ENCODE data around the gene UBTF. TPM values are rescaled to one million over a fixed set of nuclear protein-coding genes. Genes with fewer than 3 reads are reported as not detected.
"Not testable (repeated sequence)": the region's sequence is repeated elsewhere in the genome, so short reads cannot be mapped to it uniquely, and the experiment has no call there.

The UBTF gene
- total RNA-seq, 1 experiment from 2014 or later = 114 TPM

- no peak for DNase-seq (ENCODE audit: low spot score)
- Histone ChIP-seq H3K36me3 (ENCODE audit: insufficient read depth, low read length, poor library complexity, severe bottlenecking) (no peaks in the 10 kb centered on the region), H3K27me3 (replicated peaks; ENCODE audit: insufficient read depth, low read depth, low read length, poor library complexity) (no peaks in the 10 kb centered on the region), H3K27ac (ENCODE audit: low read depth, low read length, poor library complexity, severe bottlenecking) (no peak overlapping the region), H3K9me3 (ENCODE audit: low read depth, low read length, poor library complexity, severe bottlenecking) (no peaks in the 10 kb centered on the region), H3K4me1 (ENCODE audit: insufficient read depth, low read length, poor library complexity, severe bottlenecking) (no peaks in the 10 kb centered on the region), H3K4me3 (ENCODE audit: low read depth, low read length, poor library complexity, severe bottlenecking) (no peak overlapping the region)
- BruUV-seq (replicated peaks) = no TSS peak
- TF ChIP-seq, protein P1, sequence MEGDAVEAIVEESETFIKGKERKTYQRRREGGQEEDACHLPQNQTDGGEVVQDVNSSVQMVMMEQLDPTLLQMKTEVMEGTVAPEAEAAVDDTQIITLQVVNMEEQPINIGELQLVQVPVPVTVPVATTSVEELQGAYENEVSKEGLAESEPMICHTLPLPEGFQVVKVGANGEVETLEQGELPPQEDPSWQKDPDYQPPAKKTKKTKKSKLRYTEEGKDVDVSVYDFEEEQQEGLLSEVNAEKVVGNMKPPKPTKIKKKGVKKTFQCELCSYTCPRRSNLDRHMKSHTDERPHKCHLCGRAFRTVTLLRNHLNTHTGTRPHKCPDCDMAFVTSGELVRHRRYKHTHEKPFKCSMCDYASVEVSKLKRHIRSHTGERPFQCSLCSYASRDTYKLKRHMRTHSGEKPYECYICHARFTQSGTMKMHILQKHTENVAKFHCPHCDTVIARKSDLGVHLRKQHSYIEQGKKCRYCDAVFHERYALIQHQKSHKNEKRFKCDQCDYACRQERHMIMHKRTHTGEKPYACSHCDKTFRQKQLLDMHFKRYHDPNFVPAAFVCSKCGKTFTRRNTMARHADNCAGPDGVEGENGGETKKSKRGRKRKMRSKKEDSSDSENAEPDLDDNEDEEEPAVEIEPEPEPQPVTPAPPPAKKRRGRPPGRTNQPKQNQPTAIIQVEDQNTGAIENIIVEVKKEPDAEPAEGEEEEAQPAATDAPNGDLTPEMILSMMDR (conservative IDR thresholded peaks at IDR 0.05; ENCODE audit: low read depth, low read length) = no peak
- no peak for TF ChIP-seq EZH2 (IDR thresholded peaks at IDR 0.05; ENCODE audit: borderline replicate concordance, low read depth, low read length, poor library complexity, severe bottlenecking)
- POLR2A ChIA-PET (ENCODE audit: low non-redundant PET) = no interaction called here
- intact Hi-C loops (cut with micrococcal nuclease; ENCODE audit: unreplicated experiment) = no loop called here
- CTCF ChIA-PET = no interaction called here
Observed at GRCh38 chr17:44247440-44247841, 28.0 kb upstream of the UBTF start.

- BruUV-seq (replicated peaks) = no TSS peak
- intact Hi-C loops (cut with micrococcal nuclease; ENCODE audit: unreplicated experiment) = no loop called here
- no peaks in the 10 kb centered on the region for H3K27me3 ChIP-seq (replicated peaks; ENCODE audit: insufficient read depth, low read depth, low read length, poor library complexity)
- no peaks in the 10 kb centered on the region for H3K4me1 ChIP-seq (ENCODE audit: insufficient read depth, low read length, poor library complexity, severe bottlenecking)
- no peak overlapping the region for H3K27ac ChIP-seq (ENCODE audit: low read depth, low read length, poor library complexity, severe bottlenecking)
- no peak for DNase-seq (ENCODE audit: low spot score)
- H3K9me3 ChIP-seq (ENCODE audit: low read depth, low read length, poor library complexity, severe bottlenecking) = no peaks in the 10 kb centered on the region
- H3K4me3 ChIP-seq (ENCODE audit: low read depth, low read length, poor library complexity, severe bottlenecking) = no peak overlapping the region
- TF ChIP-seq EZH2 (IDR thresholded peaks at IDR 0.05; ENCODE audit: borderline replicate concordance, low read depth, low read length, poor library complexity, severe bottlenecking) = no peak
- TF ChIP-seq, protein P1 (conservative IDR thresholded peaks at IDR 0.05; ENCODE audit: low read depth, low read length) = no peak
- POLR2A ChIA-PET (ENCODE audit: low non-redundant PET) = no interaction called here
- CTCF ChIA-PET = no interaction called here
- no peaks in the 10 kb centered on the region for H3K36me3 ChIP-seq (ENCODE audit: insufficient read depth, low read length, poor library complexity, severe bottlenecking)
Observed at GRCh38 chr17:44241106-44241624, 21.7 kb upstream of the UBTF start.

DNA sequence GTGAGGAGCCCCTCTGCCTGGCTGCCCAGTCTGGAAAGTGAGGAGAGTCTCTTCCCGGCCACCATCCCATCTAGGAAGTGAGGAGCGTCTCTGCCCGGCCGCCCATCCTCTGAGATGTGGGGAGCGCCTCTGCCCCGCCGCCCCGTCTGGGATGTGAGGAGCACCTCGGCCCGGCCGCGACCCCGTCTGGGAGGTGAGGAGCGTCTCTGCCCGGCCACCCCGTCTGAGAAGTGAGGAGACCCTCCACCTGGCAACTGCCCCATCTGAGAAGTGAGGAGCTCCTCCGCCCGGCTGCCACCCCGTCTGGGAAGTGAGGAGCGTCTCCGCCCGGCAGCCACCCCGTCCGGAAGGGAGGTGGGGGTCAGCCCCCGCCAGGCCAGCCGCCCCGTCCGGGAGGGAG lies 18.4 kb upstream of the UBTF start:
- H3K27me3 ChIP-seq (replicated peaks; ENCODE audit: insufficient read depth, low read depth, low read length, poor library complexity); CTCF ChIA-PET; H3K27ac ChIP-seq (ENCODE audit: low read depth, low read length, poor library complexity, severe bottlenecking); DNase-seq (ENCODE audit: low spot score); H3K4me3 ChIP-seq (ENCODE audit: low read depth, low read length, poor library complexity, severe bottlenecking); H3K36me3 ChIP-seq (ENCODE audit: insufficient read depth, low read length, poor library complexity, severe bottlenecking); H3K4me1 ChIP-seq (ENCODE audit: insufficient read depth, low read length, poor library complexity, severe bottlenecking); H3K9me3 ChIP-seq (ENCODE audit: low read depth, low read length, poor library complexity, severe bottlenecking); BruUV-seq (replicated peaks); intact Hi-C loops (cut with micrococcal nuclease; ENCODE audit: unreplicated experiment): not testable (repeated sequence)
- POLR2A ChIA-PET (ENCODE audit: low non-redundant PET) = interaction anchor here (0.7 kb wide), 1 partner anchor 104 kb away, joined by 4 read pairs; no protein-coding TSS in a partner anchor

- no peak for DNase-seq (ENCODE audit: low spot score)
- no peak overlapping the region for H3K27ac ChIP-seq (ENCODE audit: low read depth, low read length, poor library complexity, severe bottlenecking)
- no peaks in the 10 kb centered on the region for H3K4me1 ChIP-seq (ENCODE audit: insufficient read depth, low read length, poor library complexity, severe bottlenecking)
- BruUV-seq (replicated peaks) = no TSS peak
- ChIA-PET CTCF (no interaction called here), POLR2A (ENCODE audit: low non-redundant PET) (no interaction called here)
- H3K36me3 ChIP-seq (ENCODE audit: insufficient read depth, low read length, poor library complexity, severe bottlenecking) = no peaks in the 10 kb centered on the region
- H3K4me3 ChIP-seq (ENCODE audit: low read depth, low read length, poor library complexity, severe bottlenecking) = no peak overlapping the region
- TF ChIP-seq, protein P1 (conservative IDR thresholded peaks at IDR 0.05; ENCODE audit: low read depth, low read length) = no peak
- no peak for TF ChIP-seq EZH2 (IDR thresholded peaks at IDR 0.05; ENCODE audit: borderline replicate concordance, low read depth, low read length, poor library complexity, severe bottlenecking)
- intact Hi-C loops (cut with micrococcal nuclease; ENCODE audit: unreplicated experiment) = no loop called here
- no peaks in the 10 kb centered on the region for H3K27me3 ChIP-seq (replicated peaks; ENCODE audit: insufficient read depth, low read depth, low read length, poor library complexity)
- H3K9me3 ChIP-seq (ENCODE audit: low read depth, low read length, poor library complexity, severe bottlenecking) = no peaks in the 10 kb centered on the region
Observed at GRCh38 chr17:44236444-44236991, 17.0 kb upstream of the UBTF start.

Measured in A673 (cell line).